ENCODE measurements around the gene KCNK4.

Gene KCNK4

GRCh38 chr11:64255135-64256128, 35.7 kb upstream of the KCNK4 start:
- Histone ChIP-seq H3K36me3 (ENCODE audit: insufficient read depth, low read length) (no peaks in the 10 kb centered on the region), H3K4me2 (ENCODE audit: low read depth, low read length, poor library complexity, severe bottlenecking) (no peak overlapping the region), H3K9ac (ENCODE audit: low read depth, low read length, poor library complexity, severe bottlenecking) (no peak overlapping the region), H3K9me3 (ENCODE audit: insufficient read depth, low read depth, low read length) (no peaks in the 10 kb centered on the region), H4K20me1 (ENCODE audit: insufficient read depth, low read length, poor library complexity, severe bottlenecking) (no peaks in the 10 kb centered on the region), H3K9me2 (replicated peaks; ENCODE audit: low read depth, low read length) (no peaks in the 10 kb centered on the region), H3K4me1 (ENCODE audit: insufficient read depth, low read length, poor library complexity, severe bottlenecking) (peaks cover 13% of the 10 kb centered on the region), H3K79me2 (ENCODE audit: insufficient read depth, low read length) (peaks cover 5% of the 10 kb centered on the region; the same call in 1 of the 2 replicates), H2AFZ (ENCODE audit: low read length) (no peak overlapping the region), H3F3A (ENCODE audit: low read depth) (no peaks in the 10 kb centered on the region), H3K4me3 (ENCODE audit: low read length, poor library complexity, severe bottlenecking) (no peak overlapping the region), H3K27me3 (ENCODE audit: insufficient read depth, low read length, poor library complexity, severe bottlenecking) (no peaks in the 10 kb centered on the region)
- TF ChIP-seq CTCF (conservative IDR thresholded peaks at IDR 0.05; ENCODE audit: low read length) = no peak
- TF ChIP-seq EZH2phosphoT487 (IDR thresholded peaks at IDR 0.05; ENCODE audit: borderline replicate concordance) = no peak

GRCh38 chr11:64256300-64256699, 34.8 kb upstream of the KCNK4 start:
- Histone ChIP-seq H4K20me1 (ENCODE audit: insufficient read depth, low read length, poor library complexity, severe bottlenecking) (no peaks in the 10 kb centered on the region), H3K36me3 (ENCODE audit: insufficient read depth, low read length) (no peaks in the 10 kb centered on the region), H3K4me2 (ENCODE audit: low read depth, low read length, poor library complexity, severe bottlenecking) (no peak overlapping the region), H3F3A (ENCODE audit: low read depth) (no peaks in the 10 kb centered on the region), H3K9me3 (ENCODE audit: insufficient read depth, low read depth, low read length) (no peaks in the 10 kb centered on the region), H3K79me2 (ENCODE audit: insufficient read depth, low read length) (peaks cover 5% of the 10 kb centered on the region; the same call in 1 of the 2 replicates), H3K9ac (ENCODE audit: low read depth, low read length, poor library complexity, severe bottlenecking) (no peak overlapping the region), H3K9me2 (replicated peaks; ENCODE audit: low read depth, low read length) (no peaks in the 10 kb centered on the region), H3K4me1 (ENCODE audit: insufficient read depth, low read length, poor library complexity, severe bottlenecking) (peaks cover 8% of the 10 kb centered on the region), H2AFZ (ENCODE audit: low read length) (no peak overlapping the region), H3K27me3 (ENCODE audit: insufficient read depth, low read length, poor library complexity, severe bottlenecking) (no peaks in the 10 kb centered on the region), H3K4me3 (ENCODE audit: low read length, poor library complexity, severe bottlenecking) (no peak overlapping the region)
- TF ChIP-seq CTCF (conservative IDR thresholded peaks at IDR 0.05; ENCODE audit: low read length) (no peak), EZH2phosphoT487 (IDR thresholded peaks at IDR 0.05; ENCODE audit: borderline replicate concordance) (no peak)

GRCh38 chr11:64258356-64258755, 32.7 kb upstream of the KCNK4 start:
- no peak overlapping the region for H3K4me3 ChIP-seq (ENCODE audit: low read length, poor library complexity, severe bottlenecking)
- no peaks in the 10 kb centered on the region for H4K20me1 ChIP-seq (ENCODE audit: insufficient read depth, low read length, poor library complexity, severe bottlenecking)
- H3K9me2 ChIP-seq (replicated peaks; ENCODE audit: low read depth, low read length) = no peaks in the 10 kb centered on the region
- no peak overlapping the region for H3K9ac ChIP-seq (ENCODE audit: low read depth, low read length, poor library complexity, severe bottlenecking)
- no peak overlapping the region for H3K4me2 ChIP-seq (ENCODE audit: low read depth, low read length, poor library complexity, severe bottlenecking)
- no peak for TF ChIP-seq CTCF (conservative IDR thresholded peaks at IDR 0.05; ENCODE audit: low read length)
- no peak for TF ChIP-seq EZH2phosphoT487 (IDR thresholded peaks at IDR 0.05; ENCODE audit: borderline replicate concordance)
- H3K9me3 ChIP-seq (ENCODE audit: insufficient read depth, low read depth, low read length) = no peaks in the 10 kb centered on the region
- no peaks in the 10 kb centered on the region for H3K79me2 ChIP-seq (ENCODE audit: insufficient read depth, low read length)
- H3F3A ChIP-seq (ENCODE audit: low read depth) = no peaks in the 10 kb centered on the region
- peaks cover 4% of the 10 kb centered on the region for H3K4me1 ChIP-seq (ENCODE audit: insufficient read depth, low read length, poor library complexity, severe bottlenecking)
- no peaks in the 10 kb centered on the region for H3K36me3 ChIP-seq (ENCODE audit: insufficient read depth, low read length)
- H2AFZ ChIP-seq (ENCODE audit: low read length) = no peak overlapping the region
- no peaks in the 10 kb centered on the region for H3K27me3 ChIP-seq (ENCODE audit: insufficient read depth, low read length, poor library complexity, severe bottlenecking)

Data from Loucy (cell line).